ENCODE results near the gene P2RX6. TPM values are rescaled to one million over a fixed set of nuclear protein-coding genes. Genes with fewer than 3 reads are reported as not detected.
A peak's percentile ranks its signal among the peaks of the same experiment; 100 is the strongest.
"Not testable (repeated sequence)": the region's sequence is repeated elsewhere in the genome, so short reads cannot be mapped to it uniquely, and the experiment has no call there.

The P2RX6 gene
- not detected for polyA plus RNA-seq

- Mint-ChIP-seq H3K9me3 (no peaks in the 10 kb centered on the region), H3K36me3 (no peaks in the 10 kb centered on the region), H3K27ac (peak within 1 kb of the TSS; percentile 93 to 99 (median 98)), H3K4me1 (peaks cover 33 to 35% of the 10 kb centered on the region in 2 donors), H3K4me3 (peak within 1 kb of the TSS; percentile 81 to 95 (median 87)), H3K27me3 (ENCODE audit: low read depth in 3 of 3) (peaks cover 4 to 13% (median 7%) of the 10 kb centered on the region in 3 donors)
- peak; percentile 30 to 43 (median 37) for DNase-seq
Observed at GRCh38 chr22:21014726-21015465, at the start of gene P2RX6. Gene P2RX6, plus strand, starts transcription at chr22:21015165. Its CDS starts 10 bp downstream, at chr22:21015175.

GRCh38 chr22:20965888-20966855, 48.8 kb upstream of the P2RX6 start:
- H3K4me3 Mint-ChIP-seq = peak overlapping the region in 2 of 5 donors; percentile 18 to 32
- no peak overlapping the region for H3K27ac Mint-ChIP-seq
- peaks cover 5 to 15% (median 9%) of the 10 kb centered on the region in 3 donors for H3K27me3 Mint-ChIP-seq (ENCODE audit: low read depth in 3 of 3)
- H3K36me3 Mint-ChIP-seq = no peaks in the 10 kb centered on the region
- DNase-seq = no peak
- H3K9me3 Mint-ChIP-seq = no peaks in the 10 kb centered on the region
- peaks cover 6 to 7% of the 10 kb centered on the region in 2 donors for H3K4me1 Mint-ChIP-seq

GRCh38 chr22:20966883-20967696, 47.9 kb upstream of the P2RX6 start, which contains the start of gene AIFM3:
Gene AIFM3, plus strand, starts transcription at chr22:20967255. Its CDS starts 690 bp downstream, at chr22:20967945.
- Mint-ChIP-seq H3K36me3 (no peaks in the 10 kb centered on the region), H3K27me3 (ENCODE audit: low read depth in 3 of 3) (peaks cover 5 to 12% (median 9%) of the 10 kb centered on the region in 3 donors), H3K9me3 (no peaks in the 10 kb centered on the region), H3K4me1 (peaks cover 5 to 6% of the 10 kb centered on the region in 2 donors), H3K27ac (no peak within 1 kb of the TSS), H3K4me3 (no peak within 1 kb of the TSS)
- DNase-seq = no peak

- Mint-ChIP-seq H3K4me1 (peaks cover 5 to 6% of the 10 kb centered on the region in 2 donors), H3K27ac (no peak overlapping the region), H3K9me3 (no peaks in the 10 kb centered on the region)
Observed at GRCh38 chr22:20967697-20968211, 47.2 kb upstream of the P2RX6 start.

GRCh38 chr22:20968281-20968977, 46.5 kb upstream of the P2RX6 start:
- Mint-ChIP-seq H3K4me1 (peaks cover 5 to 6% of the 10 kb centered on the region in 2 donors), H3K36me3 (no peaks in the 10 kb centered on the region), H3K9me3 (no peaks in the 10 kb centered on the region), H3K27ac (peak overlapping the region in 1 of 6 donors; percentile 45), H3K27me3 (ENCODE audit: low read depth in 3 of 3) (peaks cover 5 to 12% (median 7%) of the 10 kb centered on the region in 3 donors), H3K4me3 (no peak overlapping the region)
- DNase-seq = no peak

More at GRCh38 chr22:20967697-20968211, 47.2 kb upstream of the P2RX6 start:
- Mint-ChIP-seq H3K27me3 (ENCODE audit: low read depth in 3 of 3) (peaks cover 5 to 12% (median 7%) of the 10 kb centered on the region in 3 donors), H3K4me3 (no peak overlapping the region), H3K36me3 (no peaks in the 10 kb centered on the region)
- DNase-seq = no peak

GRCh38 chr22:20970939-20971657, 43.9 kb upstream of the P2RX6 start:
- H3K4me1 Mint-ChIP-seq = no peaks in the 10 kb centered on the region
- no peaks in the 10 kb centered on the region for H3K36me3 Mint-ChIP-seq
- H3K27me3 Mint-ChIP-seq (ENCODE audit: low read depth in 3 of 3) = peaks cover 0 to 2% (median 2%) of the 10 kb centered on the region in 3 donors
- H3K9me3 Mint-ChIP-seq = no peaks in the 10 kb centered on the region
- H3K27ac Mint-ChIP-seq = no peak overlapping the region
- H3K4me3 Mint-ChIP-seq = no peak overlapping the region
- DNase-seq = no peak

- H3K27me3 Mint-ChIP-seq (ENCODE audit: low read depth in 3 of 3); H3K27ac Mint-ChIP-seq; DNase-seq; H3K4me1 Mint-ChIP-seq; H3K9me3 Mint-ChIP-seq; H3K4me3 Mint-ChIP-seq; H3K36me3 Mint-ChIP-seq: not testable (repeated sequence)
Observed at GRCh38 chr22:20972014-20972694, 42.8 kb upstream of the P2RX6 start.

GRCh38 chr22:20972933-20973577, 41.9 kb upstream of the P2RX6 start:
- H3K9me3 Mint-ChIP-seq = no peaks in the 10 kb centered on the region
- no peaks in the 10 kb centered on the region for H3K4me1 Mint-ChIP-seq
- no peaks in the 10 kb centered on the region for H3K36me3 Mint-ChIP-seq
- no peak for DNase-seq
- peaks cover 0 to 3% (median 2%) of the 10 kb centered on the region in 3 donors for H3K27me3 Mint-ChIP-seq (ENCODE audit: low read depth in 3 of 3)
- no peak overlapping the region for H3K27ac Mint-ChIP-seq
- no peak overlapping the region for H3K4me3 Mint-ChIP-seq

- H3K27ac Mint-ChIP-seq = no peak overlapping the region
- H3K4me1 Mint-ChIP-seq = no peaks in the 10 kb centered on the region
- H3K9me3 Mint-ChIP-seq = no peaks in the 10 kb centered on the region
- no peak overlapping the region for H3K4me3 Mint-ChIP-seq
- H3K36me3 Mint-ChIP-seq = no peaks in the 10 kb centered on the region
- DNase-seq = no peak
- H3K27me3 Mint-ChIP-seq (ENCODE audit: low read depth in 3 of 3) = peaks cover 0 to 3% (median under 1%) of the 10 kb centered on the region in 3 donors
Observed at GRCh38 chr22:20973634-20974286, 41.2 kb upstream of the P2RX6 start.

- H3K36me3 Mint-ChIP-seq = no peaks in the 10 kb centered on the region
- no peak overlapping the region for H3K27ac Mint-ChIP-seq
- no peak overlapping the region for H3K4me3 Mint-ChIP-seq
- no peaks in the 10 kb centered on the region for H3K9me3 Mint-ChIP-seq
- DNase-seq = no peak
- H3K27me3 Mint-ChIP-seq (ENCODE audit: low read depth in 3 of 3) = peaks cover 0 to 3% (median 0%) of the 10 kb centered on the region in 3 donors
- peaks cover 3 to 4% of the 10 kb centered on the region in 2 donors for H3K4me1 Mint-ChIP-seq
Observed at GRCh38 chr22:20974336-20974955, 40.5 kb upstream of the P2RX6 start.
